ENCODE results near the gene SOWAHC. TPM values are rescaled to one million over a fixed set of nuclear protein-coding genes. Genes with fewer than 3 reads are reported as not detected.
A peak's percentile ranks its signal among the peaks of the same experiment; 100 is the strongest.

SOWAHC gene
- total and polyA plus RNA-seq, 2 of the 13 experiments (the other 11 are each of a cell fraction or from before 2014, with no cell fraction given): 21.2 to 22.5 TPM

GRCh38 chr2:109613922-109614714 is at the start of gene SOWAHC, which contains the start of gene SEPTIN10 (continued):
- TF ChIP-seq NR3C1 (CRISPR knock-in tag; IDR thresholded peaks at IDR 0.05) (no peak), KLF6 (CRISPR knock-in tag; IDR thresholded peaks at IDR 0.05) (peak; percentile 86), FOSL2 (CRISPR knock-in tag; IDR thresholded peaks at IDR 0.05) (peak; percentile 77), ZNF615 (CRISPR knock-in tag; IDR thresholded peaks at IDR 0.05; ENCODE audit: borderline replicate concordance) (no peak), KDM2A (CRISPR knock-in tag; IDR thresholded peaks at IDR 0.05; ENCODE audit: borderline replicate concordance, low read depth) (peak; percentile 94), ZNF256 (CRISPR knock-in tag; conservative IDR thresholded peaks at IDR 0.05) (peak; percentile 70), ZMYM2 (CRISPR knock-in tag; IDR thresholded peaks at IDR 0.05) (peak; percentile 77), NFATC3 (CRISPR knock-in tag; IDR thresholded peaks at IDR 0.05) (no peak), PITX1 (CRISPR knock-in tag; IDR thresholded peaks at IDR 0.05) (peak; percentile 76), ZNF367 (CRISPR knock-in tag; IDR thresholded peaks at IDR 0.05; ENCODE audit: borderline replicate concordance) (peak; percentile 69; the same call in 1 of the 2 replicates), POLR2A (IDR thresholded peaks at IDR 0.05; ENCODE audit: insufficient read depth in 1 of 2, low read depth in 2 of 2, low read length in 2 of 2) (peak in 1 of 2 experiments; percentile 90; a peak in 2 of 4 replicates), TBX2 (CRISPR knock-in tag; IDR thresholded peaks at IDR 0.05; ENCODE audit: borderline replicate concordance) (peak; percentile 94), CERS6 (CRISPR knock-in tag; IDR thresholded peaks at IDR 0.05) (no peak), ZNF12 (CRISPR knock-in tag; IDR thresholded peaks at IDR 0.05) (peak; percentile 61; the same call in 1 of the 2 replicates), RCOR2 (CRISPR knock-in tag; IDR thresholded peaks at IDR 0.05) (peak; percentile 82; the same call in 1 of the 2 replicates), YEATS2 (CRISPR knock-in tag; IDR thresholded peaks at IDR 0.05; ENCODE audit: borderline replicate concordance) (peak; percentile 86), RBM22 (optimal IDR thresholded peaks at IDR 0.05; ENCODE audit: low read length) (no peak), RBFOX2 (IDR thresholded peaks at IDR 0.05; ENCODE audit: low read depth, low read length) (peak; percentile 90)
- TF ChIP-seq, protein P1, sequence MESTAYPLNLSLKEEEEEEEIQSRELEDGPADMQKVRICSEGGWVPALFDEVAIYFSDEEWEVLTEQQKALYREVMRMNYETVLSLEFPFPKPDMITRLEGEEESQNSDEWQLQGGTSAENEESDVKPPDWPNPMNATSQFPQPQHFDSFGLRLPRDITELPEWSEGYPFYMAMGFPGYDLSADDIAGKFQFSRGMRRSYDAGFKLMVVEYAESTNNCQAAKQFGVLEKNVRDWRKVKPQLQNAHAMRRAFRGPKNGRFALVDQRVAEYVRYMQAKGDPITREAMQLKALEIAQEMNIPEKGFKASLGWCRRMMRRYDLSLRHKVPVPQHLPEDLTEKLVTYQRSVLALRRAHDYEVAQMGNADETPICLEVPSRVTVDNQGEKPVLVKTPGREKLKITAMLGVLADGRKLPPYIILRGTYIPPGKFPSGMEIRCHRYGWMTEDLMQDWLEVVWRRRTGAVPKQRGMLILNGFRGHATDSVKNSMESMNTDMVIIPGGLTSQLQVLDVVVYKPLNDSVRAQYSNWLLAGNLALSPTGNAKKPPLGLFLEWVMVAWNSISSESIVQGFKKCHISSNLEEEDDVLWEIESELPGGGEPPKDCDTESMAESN (CRISPR knock-in tag; conservative IDR thresholded peaks at IDR 0.05): peak; percentile 98
- TF ChIP-seq, protein P2, sequence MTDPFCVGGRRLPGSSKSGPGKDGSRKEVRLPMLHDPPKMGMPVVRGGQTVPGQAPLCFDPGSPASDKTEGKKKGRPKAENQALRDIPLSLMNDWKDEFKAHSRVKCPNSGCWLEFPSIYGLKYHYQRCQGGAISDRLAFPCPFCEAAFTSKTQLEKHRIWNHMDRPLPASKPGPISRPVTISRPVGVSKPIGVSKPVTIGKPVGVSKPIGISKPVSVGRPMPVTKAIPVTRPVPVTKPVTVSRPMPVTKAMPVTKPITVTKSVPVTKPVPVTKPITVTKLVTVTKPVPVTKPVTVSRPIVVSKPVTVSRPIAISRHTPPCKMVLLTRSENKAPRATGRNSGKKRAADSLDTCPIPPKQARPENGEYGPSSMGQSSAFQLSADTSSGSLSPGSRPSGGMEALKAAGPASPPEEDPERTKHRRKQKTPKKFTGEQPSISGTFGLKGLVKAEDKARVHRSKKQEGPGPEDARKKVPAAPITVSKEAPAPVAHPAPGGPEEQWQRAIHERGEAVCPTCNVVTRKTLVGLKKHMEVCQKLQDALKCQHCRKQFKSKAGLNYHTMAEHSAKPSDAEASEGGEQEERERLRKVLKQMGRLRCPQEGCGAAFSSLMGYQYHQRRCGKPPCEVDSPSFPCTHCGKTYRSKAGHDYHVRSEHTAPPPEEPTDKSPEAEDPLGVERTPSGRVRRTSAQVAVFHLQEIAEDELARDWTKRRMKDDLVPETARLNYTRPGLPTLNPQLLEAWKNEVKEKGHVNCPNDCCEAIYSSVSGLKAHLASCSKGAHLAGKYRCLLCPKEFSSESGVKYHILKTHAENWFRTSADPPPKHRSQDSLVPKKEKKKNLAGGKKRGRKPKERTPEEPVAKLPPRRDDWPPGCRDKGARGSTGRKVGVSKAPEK (CRISPR knock-in tag; IDR thresholded peaks at IDR 0.05; ENCODE audit: borderline replicate concordance): no peak
- TF ChIP-seq, protein P3, sequence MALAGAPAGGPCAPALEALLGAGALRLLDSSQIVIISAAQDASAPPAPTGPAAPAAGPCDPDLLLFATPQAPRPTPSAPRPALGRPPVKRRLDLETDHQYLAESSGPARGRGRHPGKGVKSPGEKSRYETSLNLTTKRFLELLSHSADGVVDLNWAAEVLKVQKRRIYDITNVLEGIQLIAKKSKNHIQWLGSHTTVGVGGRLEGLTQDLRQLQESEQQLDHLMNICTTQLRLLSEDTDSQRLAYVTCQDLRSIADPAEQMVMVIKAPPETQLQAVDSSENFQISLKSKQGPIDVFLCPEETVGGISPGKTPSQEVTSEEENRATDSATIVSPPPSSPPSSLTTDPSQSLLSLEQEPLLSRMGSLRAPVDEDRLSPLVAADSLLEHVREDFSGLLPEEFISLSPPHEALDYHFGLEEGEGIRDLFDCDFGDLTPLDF (CRISPR knock-in tag; IDR thresholded peaks at IDR 0.05): peak; percentile 94
- TF ChIP-seq, protein P4, sequence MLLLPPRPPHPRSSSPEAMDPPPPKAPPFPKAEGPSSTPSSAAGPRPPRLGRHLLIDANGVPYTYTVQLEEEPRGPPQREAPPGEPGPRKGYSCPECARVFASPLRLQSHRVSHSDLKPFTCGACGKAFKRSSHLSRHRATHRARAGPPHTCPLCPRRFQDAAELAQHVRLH (CRISPR knock-in tag; IDR thresholded peaks at IDR 0.05; ENCODE audit: borderline replicate concordance, low read depth): peak; percentile 89; the same call in 1 of the 2 replicates
